Esophagus (tissue), 2 donors: ENCODE results near the gene CDCP1. TPM values are rescaled to one million over a fixed set of nuclear protein-coding genes. Genes with fewer than 3 reads are reported as not detected.
A peak's percentile ranks its signal among the peaks of the same experiment; 100 is the strongest.
"Not testable (repeated sequence)": the region's sequence is repeated elsewhere in the genome, so short reads cannot be mapped to it uniquely, and the experiment has no call there.

ENCODE experiments used
- H3K27ac ChIP-seq, 2 donors: one replicate each; pipeline ENCODE4 v1.5.1; 2013; ENCODE audit warnings: low read depth in 2 of 2, mild to moderate bottlenecking in 2 of 2, inconsistent platforms in 1 of 2, low read length in 1 of 2, moderate library complexity in 1 of 2
- H3K27me3 ChIP-seq, 2 donors: one replicate each; pipeline ENCODE4 v1.6.1; 2013; ENCODE audit warnings: low read length in 2 of 2, control low read depth in 1 of 2, mild to moderate bottlenecking in 1 of 2; ENCODE audit not compliant: insufficient read depth in 2 of 2, control insufficient read depth in 1 of 2
- H3K36me3 ChIP-seq, 2 donors: one replicate each; pipeline ENCODE4 v1.6.1; 2013; ENCODE audit warnings: low read length in 1 of 2; ENCODE audit not compliant: control insufficient read depth in 2 of 2, insufficient read depth in 2 of 2
- H3K4me1 ChIP-seq, 2 donors: one replicate each; pipeline ENCODE4 v1.6.1; 2013; ENCODE audit warnings: low read length in 1 of 2; ENCODE audit not compliant: control insufficient read depth in 2 of 2, insufficient read depth in 2 of 2
- H3K4me3 ChIP-seq, 2 donors: one replicate each; pipeline ENCODE4 v1.5.1; 2013; ENCODE audit warnings: low read length in 2 of 2, mild to moderate bottlenecking in 2 of 2, low read depth in 1 of 2, moderate library complexity in 1 of 2
- H3K9me3 ChIP-seq, 2 donors: one replicate each; pipeline ENCODE4 v1.6.1; 2013; ENCODE audit warnings: mild to moderate bottlenecking in 2 of 2, low read depth in 1 of 2, low read length in 1 of 2, moderate library complexity in 1 of 2; ENCODE audit not compliant: control insufficient read depth in 2 of 2, insufficient read depth in 1 of 2
- WGBS, 2 donors: extraction: QIAGEN DNeasy Blood & Tissue Kit; methylation state at CpG; one replicate each; pipeline ENCODE4 v1.1.7; 2013; 5-methylcytosine and 5-hydroxymethylcytosine counted together
- polyA plus RNA-seq, 2 donors: library from polyadenylated mRNA; stranded (reverse); fragments of 200-250 nt; gene quantifications; one replicate each; pipeline ENCODE4 v1.2.3, GENCODE V29; 2013
- donor health status: healthy with polysubstance abuse.
- donor health status: Bipolar disorder and iron deficiency.

Gene CDCP1
- polyA plus RNA-seq, 2 donors: 21.0 to 24.3 TPM

GRCh38 chr3:45140770-45141155 is 5.4 kb downstream of the CDCP1 start:
- H3K4me1 ChIP-seq: peaks cover 0 to 19% of the 10 kb centered on the region in 2 donors
- peak overlapping the region in 1 of 2 donors; percentile 62 for H3K27ac ChIP-seq
- WGBS, 2 donors: 48 to 63% methylated on average over 4 of the region's 4 CpGs

GRCh38 chr3:45140141-45140769 is 5.9 kb downstream of the CDCP1 start:
- Histone ChIP-seq H3K4me3 (no peak overlapping the region), H3K27ac (peak overlapping the region in 1 of 2 donors; percentile 92), H3K4me1 (peaks cover 0 to 19% of the 10 kb centered on the region in 2 donors), H3K9me3 (no peaks in the 10 kb centered on the region), H3K36me3 (no peaks in the 10 kb centered on the region), H3K27me3 (no peaks in the 10 kb centered on the region)
- 49 to 52% methylated on average over 8 of the region's 8 CpGs for WGBS, 2 donors

More at GRCh38 chr3:45140770-45141155, 5.4 kb downstream of the CDCP1 start:
- not testable (repeated sequence) for H3K36me3 ChIP-seq, H3K4me3 ChIP-seq, H3K27me3 ChIP-seq, H3K9me3 ChIP-seq

GRCh38 chr3:45139372-45140140 is 6.6 kb downstream of the CDCP1 start:
- H3K4me1 ChIP-seq: peaks cover 0 to 19% of the 10 kb centered on the region in 2 donors
- no peaks in the 10 kb centered on the region for H3K27me3 ChIP-seq
- peak overlapping the region; percentile 72 to 92 for H3K27ac ChIP-seq
- H3K9me3 ChIP-seq: no peaks in the 10 kb centered on the region
- no peaks in the 10 kb centered on the region for H3K36me3 ChIP-seq
- no peak overlapping the region for H3K4me3 ChIP-seq
- WGBS, 2 donors: 69 to 72% methylated on average over 6 of the region's 6 CpGs

GRCh38 chr3:45137656-45138181 is 8.5 kb downstream of the CDCP1 start:
- H3K9me3 ChIP-seq: no peaks in the 10 kb centered on the region
- H3K27me3 ChIP-seq: no peaks in the 10 kb centered on the region
- 37 to 53% methylated on average over 5 of the region's 5 CpGs for WGBS, 2 donors
- H3K36me3 ChIP-seq: peaks cover 0 to 4% of the 10 kb centered on the region in 2 donors
- no peak overlapping the region for H3K4me3 ChIP-seq
- peaks cover under 1 to 15% of the 10 kb centered on the region in 2 donors for H3K4me1 ChIP-seq
- H3K27ac ChIP-seq: peak overlapping the region; percentile 72 to 82

- Histone ChIP-seq H3K27me3 (no peaks in the 10 kb centered on the region), H3K4me1 (peaks cover 4 to 15% of the 10 kb centered on the region in 2 donors), H3K27ac (peak overlapping the region in 1 of 2 donors; percentile 18), H3K36me3 (peaks cover 0 to 5% of the 10 kb centered on the region in 2 donors), H3K9me3 (peaks cover 0 to 2% of the 10 kb centered on the region in 2 donors), H3K4me3 (no peak overlapping the region)
- WGBS, 2 donors: 69 to 89% methylated on average over 1 of the region's 1 CpG
Observed at GRCh38 chr3:45135959-45136358, 10.2 kb downstream of the CDCP1 start.

GRCh38 chr3:45134758-45135521 is 11.2 kb downstream of the CDCP1 start:
- H3K4me3 ChIP-seq: no peak overlapping the region
- H3K4me1 ChIP-seq: peaks cover 4 to 12% of the 10 kb centered on the region in 2 donors
- no peaks in the 10 kb centered on the region for H3K27me3 ChIP-seq
- H3K36me3 ChIP-seq: peaks cover 2 to 5% of the 10 kb centered on the region in 2 donors
- 85 to 88% methylated on average over 5 of the region's 5 CpGs for WGBS, 2 donors
- H3K27ac ChIP-seq: no peak overlapping the region
- peaks cover 0 to 2% of the 10 kb centered on the region in 2 donors for H3K9me3 ChIP-seq

- Histone ChIP-seq H3K9me3 (peaks cover 0 to 2% of the 10 kb centered on the region in 2 donors), H3K36me3 (peaks cover 2 to 5% of the 10 kb centered on the region in 2 donors), H3K4me1 (peaks cover 4 to 8% of the 10 kb centered on the region in 2 donors), H3K27me3 (no peaks in the 10 kb centered on the region), H3K27ac (peak overlapping the region in 1 of 2 donors; percentile 67), H3K4me3 (no peak overlapping the region)
- 79 to 81% methylated on average over 5 of the region's 5 CpGs for WGBS, 2 donors
Observed at GRCh38 chr3:45132568-45133211, 13.5 kb downstream of the CDCP1 start.

- no peaks in the 10 kb centered on the region for H3K27me3 ChIP-seq
- peaks cover 0 to 2% of the 10 kb centered on the region in 2 donors for H3K9me3 ChIP-seq
- H3K36me3 ChIP-seq: peaks cover 2 to 5% of the 10 kb centered on the region in 2 donors
- H3K4me1 ChIP-seq: peaks cover 6 to 10% of the 10 kb centered on the region in 2 donors
- H3K27ac ChIP-seq: no peak overlapping the region
- WGBS, 2 donors: 61 to 67% methylated on average over 2 of the region's 2 CpGs
- no peak overlapping the region for H3K4me3 ChIP-seq
Observed at GRCh38 chr3:45131201-45131600, 15.0 kb downstream of the CDCP1 start.

- peak overlapping the region; percentile 24 to 40 for H3K27ac ChIP-seq
- no peak overlapping the region for H3K4me3 ChIP-seq
- WGBS, 2 donors: 58 to 71% methylated on average over 3 of the region's 3 CpGs
- peaks cover 6 to 10% of the 10 kb centered on the region in 2 donors for H3K4me1 ChIP-seq
- no peaks in the 10 kb centered on the region for H3K27me3 ChIP-seq
- peaks cover 0 to 2% of the 10 kb centered on the region in 2 donors for H3K9me3 ChIP-seq
- peaks cover 2 to 5% of the 10 kb centered on the region in 2 donors for H3K36me3 ChIP-seq
Observed at GRCh38 chr3:45130476-45130875, 15.7 kb downstream of the CDCP1 start.
